ENCODE results near the gene TUSC2. TPM values are rescaled to one million over a fixed set of nuclear protein-coding genes. Genes with fewer than 3 reads are reported as not detected.
A peak's percentile ranks its signal among the peaks of the same experiment; 100 is the strongest.

The TUSC2 gene, protein sequence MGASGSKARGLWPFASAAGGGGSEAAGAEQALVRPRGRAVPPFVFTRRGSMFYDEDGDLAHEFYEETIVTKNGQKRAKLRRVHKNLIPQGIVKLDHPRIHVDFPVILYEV
- 30.8 and 33.3 TPM in 2 replicates for total RNA-seq (2021; fragmentation: NEBNext Ultra II Directional; extraction: Animal tissue kit (Norgen Biotek cat#: 25700))
- polyA plus RNA-seq (2011; rRNA removed): 65.4 and 73.6 TPM in 2 replicates
- 61.2 TPM for polyA plus RNA-seq (2011; cell fraction: cytosol; rRNA removed)
- 48.4 TPM for polyA plus RNA-seq (2011; cell fraction: nucleus; rRNA removed)
- polyA plus RNA-seq (2012, experiment 1 of 2): 37.2 to 43.9 TPM (median 39.9 TPM) in 4 replicates
- 39.5 TPM for polyA plus RNA-seq (2012, experiment 2 of 2)
- 27.0 TPM for polyA plus RNA-seq (2013, experiment 1 of 2)
- 26.3 TPM for polyA plus RNA-seq (2013, experiment 2 of 2)
- 23.2 and 29.9 TPM in 2 replicates for polyA minus RNA-seq (2011; rRNA and poly(A)+ RNA removed)
- 10.8 TPM for polyA minus RNA-seq (2011; cell fraction: cytosol; rRNA and poly(A)+ RNA removed)
- 14.3 TPM for polyA minus RNA-seq (2011; cell fraction: nucleus; rRNA and poly(A)+ RNA removed)
- long read RNA-seq, experiment 1, transcript TUSC2-201 (3 exons, 1,691 nt): major isoform, 31 of 46 reads
- long read RNA-seq, experiment 1, partial matches to known transcripts: 3 of 46 reads
- long read RNA-seq, experiment 1, other reads (novel, unspliced or antisense): 12 of 46 reads
- long read RNA-seq, experiment 2, partial matches to known transcripts: 0 of 1 reads
- long read RNA-seq, experiment 2, other reads (novel, unspliced or antisense): 1 of 1 reads

- peaks cover 0 to 19% (median 7%) of the 10 kb centered on the region in 4 experiments; a peak in 6 of 7 replicates for H3K4me1 ChIP-seq (replicated peaks in 1 of 4; ENCODE audit: control insufficient read depth in 3 of 4, insufficient read depth in 4 of 4, low read length in 3 of 4)
- H2BK20ac ChIP-seq (ENCODE audit: low read length): no peak within 1 kb of the TSS
- peak within 1 kb of the TSS; percentile 72 to 98 for H3K4me2 ChIP-seq (ENCODE audit: insufficient read depth in 1 of 2, low read depth in 2 of 2, low read length in 2 of 2)
- H4K91ac ChIP-seq (replicated peaks; ENCODE audit: insufficient read length, low read length): no peak within 1 kb of the TSS
- no peak within 1 kb of the TSS for H3K4ac ChIP-seq (replicated peaks; ENCODE audit: insufficient read length, low read depth, low read length)
- no peaks in the 10 kb centered on the region for H3K9me3 ChIP-seq (ENCODE audit: insufficient read depth in 2 of 2, low read depth in 1 of 2, low read length in 1 of 2)
- WGBS, 2 experiments (ENCODE audit: extremely low coverage in 1 of 2, insufficient coverage in 1 of 2, insufficient read length in 1 of 2, insufficient replicate concordance in 2 of 2, low coverage in 1 of 2, low lambda C conversion rate in 2 of 2, missing lambda C conversion rate in 1 of 2): 7% methylated on average over 50 of the region's 55 CpGs; no CpG with 5 or more reads in 1 of the 2 experiments
- peaks cover 11% of the 10 kb centered on the region; the same call in 1 of the 2 replicates for H3K23me2 ChIP-seq (ENCODE audit: low read depth, low read length)
- ChIA-PET POLR2A (ENCODE audit: partially characterized antibody) (interaction anchor here (0.6 to 6.4 kb wide), 13 partner anchors 8 to 172 kb away, joined by 3 to 36 read pairs (median 4); partner anchors contain the start of genes HYAL1, HYAL2, IFRD2 and RASSF1), CTCF (ENCODE audit: partially characterized antibody) (interaction anchor here (0.7 to 7.5 kb wide), 13 partner anchors 9 to 291 kb away, joined by 3 to 75 read pairs (median 3); partner anchors contain the start of genes HYAL3, LSMEM2 and NAA80)
- peak within 1 kb of the TSS; percentile 71 for H2AFZ ChIP-seq (ENCODE audit: low read length)
- DNase-seq (ENCODE audit: low read depth in 1 of 2, low spot score in 2 of 2) (peak; percentile 82 to 96), FAIRE-seq (no peak)
- peak within 1 kb of the TSS; percentile 52 to 97 (median 90) for H3K4me3 ChIP-seq (ENCODE audit: extremely low read depth in 1 of 4, insufficient read depth in 2 of 4, low read depth in 3 of 4, low read length in 4 of 4)
- H3K79me2 ChIP-seq (ENCODE audit: control insufficient read depth in 1 of 2, insufficient read depth in 2 of 2, low read length in 2 of 2): peaks cover 0 to 11% of the 10 kb centered on the region in 2 experiments; a peak in 2 of 4 replicates
- peaks cover 6 to 8% of the 10 kb centered on the region in 2 experiments for H4K20me1 ChIP-seq (replicated peaks in 1 of 2; ENCODE audit: control insufficient read depth in 1 of 2, insufficient read depth in 2 of 2, low read length in 2 of 2)
- peak within 1 kb of the TSS; percentile 44; the same call in 1 of the 2 replicates for H2BK5ac ChIP-seq (ENCODE audit: low read depth, low read length)
- H3K36me3 ChIP-seq (ENCODE audit: control insufficient read depth in 2 of 4, insufficient read depth in 4 of 4, low read length in 3 of 4): peaks cover 11 to 31% (median 23%) of the 10 kb centered on the region in 4 experiments; a peak in 7 of 8 replicates
- H4K8ac ChIP-seq (ENCODE audit: extremely low read depth, insufficient read depth, low read length): peak within 1 kb of the TSS; percentile 94; the same call in 1 of the 2 replicates
- no peak within 1 kb of the TSS for H2BK12ac ChIP-seq (ENCODE audit: low read depth, low read length)
- peak within 1 kb of the TSS; percentile 42 for H3K56ac ChIP-seq (replicated peaks; ENCODE audit: insufficient read length, low read depth, low read length)
- peak within 1 kb of the TSS; percentile 65 to 74 (median 72) for H3K9ac ChIP-seq (replicated peaks in 1 of 4; ENCODE audit: extremely low read depth in 1 of 4, low read depth in 3 of 4, low read length in 3 of 4)
- H2BK120ac ChIP-seq (replicated peaks; ENCODE audit: low read depth, low read length): no peak within 1 kb of the TSS
- peak within 1 kb of the TSS; percentile 58 for H4K5ac ChIP-seq (ENCODE audit: insufficient read length, low read depth, low read length)
- no peaks in the 10 kb centered on the region for H3K27me3 ChIP-seq (replicated peaks in 1 of 4; ENCODE audit: control insufficient read depth in 3 of 4, extremely low read depth in 1 of 4, insufficient read depth in 3 of 4, low read length in 3 of 4)
- peak within 1 kb of the TSS; percentile 49; the same call in 1 of the 2 replicates for H3K27ac ChIP-seq (ENCODE audit: low read depth, low read length)
- H3K79me1 ChIP-seq (ENCODE audit: low read depth, low read length): peaks cover 5% of the 10 kb centered on the region; the same call in 1 of the 2 replicates
- no peak within 1 kb of the TSS for H3K18ac ChIP-seq (ENCODE audit: extremely low read depth, low read length)
- no peak within 1 kb of the TSS for H3K14ac ChIP-seq (ENCODE audit: insufficient read length)
- H3K23ac ChIP-seq (ENCODE audit: insufficient read length): no peak within 1 kb of the TSS
- no peak within 1 kb of the TSS for H2AK5ac ChIP-seq (ENCODE audit: low read depth, low read length)
- peak within 1 kb of the TSS; percentile 61; the same call in 1 of the 2 replicates for H2BK15ac ChIP-seq (ENCODE audit: low read length)
- TF ChIP-seq RBBP5 (IDR thresholded peaks at IDR 0.05; ENCODE audit: borderline replicate concordance, low read depth, low read length) (peak; percentile 62; the same call in 1 of the 2 replicates), YY1 (IDR thresholded peaks at IDR 0.05; ENCODE audit: low read depth, low read length) (no peak), POLR2A (IDR thresholded peaks at IDR 0.05; ENCODE audit: control extremely low read depth in 1 of 2, low read depth in 2 of 2, low read length in 2 of 2) (peak in 1 of 2 experiments; percentile 82; a peak in 1 of 3 replicates), MAFK (IDR thresholded peaks at IDR 0.05; ENCODE audit: low read depth, low read length) (no peak), TBP (IDR thresholded peaks at IDR 0.05; ENCODE audit: low read depth, low read length) (peak; percentile 78), KDM1A (IDR thresholded peaks at IDR 0.05; ENCODE audit: borderline replicate concordance, low read length) (no peak)
- TF ChIP-seq, protein P1, sequence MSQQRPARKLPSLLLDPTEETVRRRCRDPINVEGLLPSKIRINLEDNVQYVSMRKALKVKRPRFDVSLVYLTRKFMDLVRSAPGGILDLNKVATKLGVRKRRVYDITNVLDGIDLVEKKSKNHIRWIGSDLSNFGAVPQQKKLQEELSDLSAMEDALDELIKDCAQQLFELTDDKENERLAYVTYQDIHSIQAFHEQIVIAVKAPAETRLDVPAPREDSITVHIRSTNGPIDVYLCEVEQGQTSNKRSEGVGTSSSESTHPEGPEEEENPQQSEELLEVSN (IDR thresholded peaks at IDR 0.05): no peak
These were observed at the start of gene TUSC2 for GRCh38 chr3:50327943-50328691. TUSC2 (minus strand) TSS chr3:50328223; CDS start chr3:50328099, 124 bp downstream.
